SKM-1 treated with dmso at 0.1 percent for 144 hours (cell line): ENCODE results near the gene CNIH4.
"Not testable (repeated sequence)": the region's sequence is repeated elsewhere in the genome, so short reads cannot be mapped to it uniquely, and the experiment has no call there.

ENCODE experiments used
- DNase-seq: peaks from one replicate; lab custom pipeline; 2025; ENCODE audit not compliant: unreplicated experiment; lab: John Stamatoyannopoulos, UW

Gene CNIH4

DNA sequence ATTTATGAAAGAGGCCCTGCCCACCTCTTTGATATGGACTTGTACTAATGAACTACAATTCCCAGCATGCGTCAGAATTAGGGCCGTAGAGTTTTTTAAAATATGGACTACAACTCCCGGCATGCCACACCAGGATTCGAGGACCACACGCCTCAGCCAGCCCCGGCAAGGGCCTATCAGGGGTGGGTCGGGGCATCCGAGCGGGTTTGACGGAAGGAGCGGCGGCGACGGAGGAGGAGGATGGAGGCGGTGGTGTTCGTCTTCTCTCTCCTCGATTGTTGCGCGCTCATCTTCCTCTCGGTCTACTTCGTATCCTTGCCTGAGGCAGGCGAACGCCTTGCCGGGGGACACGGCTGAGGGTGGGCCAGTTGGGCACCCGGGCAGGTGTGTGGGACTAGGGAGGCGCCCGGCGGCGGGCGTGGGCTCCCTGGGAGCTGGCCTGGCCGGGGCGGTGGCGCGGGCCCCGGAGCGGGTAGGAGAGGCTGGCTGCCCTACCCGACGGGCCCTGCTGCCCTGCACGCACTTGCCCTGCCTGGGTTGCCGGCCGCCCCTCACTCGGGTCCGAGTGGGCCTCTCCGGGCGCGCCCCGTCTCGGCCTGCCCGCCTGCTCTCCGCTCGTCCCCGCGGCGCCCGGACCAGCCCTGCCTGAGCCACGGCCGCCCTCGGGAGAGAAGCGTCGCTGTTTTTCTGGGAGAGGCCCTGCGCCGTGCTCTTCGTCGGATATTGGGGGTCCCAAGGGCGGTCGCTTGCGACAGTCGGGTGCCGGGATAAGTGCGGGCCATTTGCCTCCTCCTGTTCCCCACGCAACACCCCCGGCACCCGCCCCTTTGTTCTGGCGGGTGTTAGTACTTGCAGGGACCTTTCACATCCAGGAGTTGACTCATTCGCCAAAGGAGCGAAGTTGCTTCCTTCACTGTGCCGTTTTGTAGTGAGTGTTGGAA lies at the start of gene CNIH4:
Gene CNIH4 (plus strand): TSS at position 195 of the 941 bp plus-strand sequence. CDS start 46 bp downstream, at position 241.
- DNase-seq, result peak; percentile 99

DNA sequence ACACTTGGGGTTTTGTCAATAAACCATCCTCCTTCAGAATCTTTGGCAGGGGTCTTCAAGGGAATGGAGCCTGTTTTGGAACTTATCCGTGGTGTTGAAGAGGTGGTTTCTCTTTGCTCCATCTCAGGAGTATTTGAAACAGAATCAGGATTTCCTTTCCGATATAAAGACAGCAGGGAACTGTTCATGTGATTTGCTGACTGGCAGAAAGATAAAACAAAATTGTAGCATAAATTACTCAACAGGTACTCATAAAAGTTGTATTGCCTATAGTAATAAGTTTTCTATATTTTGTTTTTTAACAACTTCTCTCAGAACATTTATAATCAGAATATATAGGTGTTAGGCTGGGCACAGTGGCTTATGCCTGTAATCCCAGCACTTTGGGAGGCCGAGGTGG lies 48.6 kb upstream of the CNIH4 start:
- no peak for DNase-seq

- DNase-seq, result not testable (repeated sequence)
Observed at GRCh38 chr1:224311503-224311902, 45.2 kb upstream of the CNIH4 start.

DNA sequence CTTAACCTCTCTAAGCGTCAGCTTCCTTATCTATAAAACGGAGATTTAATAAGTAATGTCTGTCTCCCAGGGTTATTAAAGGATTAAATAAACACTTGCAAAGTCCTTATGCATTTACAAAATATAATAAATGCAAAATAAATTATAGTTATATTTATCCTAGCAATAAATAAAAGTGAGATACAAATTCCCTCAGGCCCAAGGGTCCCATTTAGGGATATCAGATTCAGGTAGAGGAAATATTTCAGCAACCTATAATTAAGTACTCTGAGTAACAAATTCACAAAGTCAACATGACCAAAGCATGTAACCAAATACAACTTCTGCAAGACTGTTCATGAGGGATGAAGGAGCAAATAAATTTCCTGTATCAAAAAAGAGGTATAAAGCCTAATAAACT lies 44.7 kb upstream of the CNIH4 start:
- DNase-seq, result no peak

DNA sequence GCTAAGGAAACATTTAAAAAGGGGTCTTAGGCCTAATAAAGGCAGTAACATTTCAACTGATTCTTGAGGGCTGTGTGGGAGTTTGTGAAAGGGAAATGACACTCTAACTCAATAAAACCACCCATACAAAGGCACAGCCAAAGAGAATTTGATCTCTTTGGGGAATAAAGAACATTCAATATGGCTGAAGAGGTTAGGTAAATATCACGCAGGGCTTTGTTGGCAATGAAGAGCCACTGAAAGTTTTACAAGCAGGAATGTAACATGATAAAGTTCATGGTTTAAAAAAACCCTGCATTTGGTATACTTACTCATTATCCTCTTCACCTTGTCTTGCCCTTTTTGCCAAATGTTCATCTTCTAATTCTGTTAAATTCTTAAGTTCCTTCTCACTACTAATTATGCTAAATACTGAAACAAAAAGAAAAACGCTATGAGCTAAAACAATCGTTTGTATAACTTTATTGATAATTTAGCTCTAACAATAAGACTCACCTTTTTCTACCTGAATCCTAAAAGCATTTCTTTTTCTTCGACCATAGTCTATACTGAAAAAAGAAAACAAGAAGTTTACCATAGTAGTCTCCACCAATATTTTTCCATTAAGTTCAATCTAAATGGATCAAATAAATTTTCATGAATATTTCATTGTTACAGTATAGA lies 39.2 kb upstream of the CNIH4 start:
- DNase-seq, result no peak

- DNase-seq, result no peak
Observed at GRCh38 chr1:224321706-224322105, 35.0 kb upstream of the CNIH4 start.

DNA sequence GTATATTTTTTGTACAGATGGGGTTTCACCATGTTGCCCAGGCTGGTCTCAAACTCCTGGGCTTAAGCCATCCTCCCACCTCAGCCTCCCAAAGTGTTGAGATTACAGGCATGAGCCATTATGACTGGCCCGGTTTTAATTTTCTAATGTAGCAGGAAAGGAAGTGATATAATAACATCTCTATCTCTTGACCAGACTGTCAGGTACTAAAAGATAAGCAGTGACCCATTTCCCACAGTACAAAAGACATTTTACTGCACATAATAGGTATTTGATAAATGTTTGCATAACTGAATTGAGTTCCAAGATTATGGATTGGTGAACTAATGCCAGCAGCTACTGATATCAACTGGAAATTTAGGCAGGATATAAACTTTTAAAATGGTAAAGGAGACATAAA lies 30.7 kb upstream of the CNIH4 start:
- DNase-seq, result no peak

- DNase-seq, result no peak
Observed at GRCh38 chr1:224328644-224329043, 28.0 kb upstream of the CNIH4 start.

DNA sequence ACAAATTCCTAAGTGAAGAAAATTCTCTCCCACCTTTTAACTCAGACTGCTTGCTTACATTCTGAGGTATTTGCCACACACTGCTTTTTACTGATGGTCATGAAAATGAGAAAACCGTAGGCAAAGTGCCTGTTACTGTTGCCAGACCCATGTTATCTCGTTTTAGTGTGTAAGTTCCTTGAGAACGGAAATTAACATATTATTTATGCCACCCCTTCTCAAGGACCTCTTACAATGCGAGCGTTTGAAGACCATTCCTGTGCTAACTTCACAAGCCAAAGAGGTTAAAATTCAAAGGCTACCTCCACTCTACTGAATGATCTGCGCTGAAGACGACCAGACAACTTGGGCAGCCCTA lies 27.2 kb upstream of the CNIH4 start:
- no peak for DNase-seq

DNA sequence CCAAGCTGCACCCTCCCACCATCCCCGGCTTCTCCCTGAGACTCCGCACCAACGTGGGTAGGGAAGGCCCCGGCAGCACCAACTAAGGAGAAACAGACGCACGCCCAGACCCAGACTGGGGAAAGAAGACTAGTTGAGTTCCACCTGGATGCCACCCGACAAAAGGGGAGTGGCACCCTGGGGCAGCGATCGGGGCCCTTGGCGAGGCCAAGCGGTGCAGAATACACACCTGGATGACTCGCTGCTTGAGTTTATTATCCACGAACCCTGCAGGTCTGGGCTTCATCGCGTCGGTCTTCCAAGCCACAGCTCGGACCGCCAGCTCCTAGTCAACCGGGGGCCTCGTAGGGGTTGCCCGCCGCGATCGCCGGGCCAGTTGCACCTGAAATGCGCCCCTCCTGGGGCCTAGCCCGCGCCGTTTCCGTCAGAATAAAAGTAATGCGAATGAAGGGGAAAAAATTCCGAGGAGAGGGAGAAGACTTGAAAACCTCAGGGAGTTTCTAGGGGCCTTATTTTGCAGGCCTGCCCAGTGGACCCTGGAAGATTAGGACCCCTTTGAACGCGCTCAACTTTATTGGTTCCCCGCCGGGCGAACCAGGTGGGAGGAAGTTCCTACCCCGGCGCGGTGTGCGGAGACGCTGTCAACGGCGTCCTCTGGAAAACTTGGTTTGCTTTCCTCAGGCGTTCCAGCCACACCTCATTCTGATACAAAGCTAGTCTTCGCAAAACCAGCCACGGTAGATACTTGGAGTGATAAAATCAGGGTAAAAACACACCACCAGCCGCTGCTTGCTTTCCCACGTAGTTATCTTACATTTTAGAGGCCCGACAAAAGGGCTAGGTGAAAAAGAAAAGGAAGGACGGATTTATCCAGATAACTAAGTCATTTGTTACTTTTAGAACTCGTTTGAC lies 26.6 kb upstream of the CNIH4 start, which contains the start of gene NVL:
Gene NVL (minus strand): TSS at position 331 of the 912 bp plus-strand sequence. CDS start 45 bp downstream, at position 286.
- peak; percentile 97 for DNase-seq

GRCh38 chr1:224331326-224331725 lies 25.4 kb upstream of the CNIH4 start:
- no peak for DNase-seq

- no peak for DNase-seq
Observed at GRCh38 chr1:224331824-224332223, 24.9 kb upstream of the CNIH4 start.

- peak; percentile 83 for DNase-seq
Observed at GRCh38 chr1:224333309-224333926, 23.3 kb upstream of the CNIH4 start.

GRCh38 chr1:224333939-224334786 lies 22.5 kb upstream of the CNIH4 start:
- peak; percentile 47 for DNase-seq

DNA sequence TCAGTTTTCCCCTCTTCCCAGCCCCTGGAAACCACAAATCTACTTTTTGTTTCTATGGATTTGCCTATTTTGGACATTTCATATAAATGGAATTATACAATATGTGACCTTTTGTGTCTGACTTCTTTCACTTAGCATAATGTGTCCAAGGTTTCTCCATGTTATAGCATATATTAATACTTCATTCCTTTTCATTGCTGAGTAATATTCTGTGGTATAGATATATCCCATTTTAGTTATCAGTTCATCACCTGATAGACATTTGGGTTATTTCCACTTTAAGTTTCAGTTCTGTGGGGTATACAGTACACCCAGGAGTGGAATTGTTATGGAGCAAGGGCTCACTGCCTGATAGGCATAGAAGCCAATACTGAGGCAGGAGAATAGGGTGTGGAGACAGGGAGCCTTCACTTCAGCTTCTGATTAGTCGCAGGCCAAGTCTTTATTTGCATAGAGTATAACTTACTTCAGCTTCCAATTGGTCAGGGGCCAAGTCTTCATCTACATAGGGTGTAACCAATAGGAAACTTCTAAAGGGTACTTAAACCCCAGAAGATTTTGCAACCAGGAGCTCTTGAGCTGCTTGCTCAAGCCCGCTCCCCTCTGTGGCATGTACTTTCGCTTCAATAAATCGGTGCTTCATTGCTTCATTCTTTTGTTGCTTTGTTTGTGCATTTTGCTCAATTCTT lies 18.4 kb upstream of the CNIH4 start:
- DNase-seq, result no peak

GRCh38 chr1:224339442-224340033 lies 17.1 kb upstream of the CNIH4 start:
- DNase-seq, result no peak

- not testable (repeated sequence) for DNase-seq
Observed at GRCh38 chr1:224340453-224341384, 16.0 kb upstream of the CNIH4 start.

DNA sequence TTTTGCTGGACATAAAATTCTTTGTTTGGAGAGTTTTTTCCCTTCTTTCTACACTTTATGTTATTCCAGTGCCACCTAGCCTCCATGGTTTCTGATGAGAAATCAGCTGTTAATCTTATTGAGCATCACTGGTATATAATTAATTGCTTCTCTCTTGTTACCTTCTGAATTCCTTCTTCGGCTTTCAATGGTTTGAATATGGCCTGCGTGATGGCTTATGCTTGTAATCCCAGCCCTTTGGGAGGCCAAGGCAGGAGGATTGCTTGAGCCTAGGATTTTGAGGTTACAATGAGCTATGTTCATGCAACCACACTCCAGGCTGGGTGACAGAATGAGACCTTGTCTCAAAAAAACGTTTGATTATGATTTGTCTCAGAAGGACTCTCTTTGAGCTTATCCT lies 13.0 kb upstream of the CNIH4 start:
- no peak for DNase-seq
